ENCODE measurements around the gene PKP4. TPM values are rescaled to one million over a fixed set of nuclear protein-coding genes. Genes with fewer than 3 reads are reported as not detected.
A peak's percentile ranks its signal among the peaks of the same experiment; 100 is the strongest.

The PKP4 gene
- total and polyA plus RNA-seq, 2 of the 8 experiments (the other 6 are each of a cell fraction or from before 2014, with no cell fraction given): 48.2 to 88.0 TPM

DNA sequence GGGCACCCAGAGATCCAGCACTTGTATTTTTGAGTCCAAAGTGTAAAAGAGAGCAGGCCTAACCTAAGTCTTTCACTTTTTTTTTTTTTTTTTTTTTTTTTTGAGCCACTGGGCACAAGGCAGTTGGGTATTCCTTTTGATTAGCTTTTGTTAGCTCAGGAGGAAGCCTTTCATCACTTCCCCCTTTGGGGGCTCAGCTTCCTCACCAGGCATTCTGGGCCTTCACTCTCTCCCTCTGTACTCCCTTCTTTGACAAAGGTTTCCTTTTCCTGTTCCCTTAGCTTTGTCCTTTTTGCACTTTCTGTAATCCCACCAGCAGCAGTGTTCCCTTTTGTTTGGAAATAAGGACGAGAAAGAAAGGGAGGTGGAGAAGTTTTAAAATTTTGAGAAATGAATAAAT lies 88.2 kb downstream of the PKP4 start:
- H3K36me3 ChIP-seq (ENCODE audit: control insufficient read depth in 2 of 4, insufficient read depth in 4 of 4, low read length in 3 of 4): peaks cover 0 to 6% (median 0%) of the 10 kb centered on the region in 4 experiments; a peak in 3 of 8 replicates
- no peaks in the 10 kb centered on the region for H3K79me1 ChIP-seq (ENCODE audit: low read depth, low read length)
- no peak overlapping the region for H3K4ac ChIP-seq (replicated peaks; ENCODE audit: insufficient read length, low read depth, low read length)
- no peak overlapping the region for H3K18ac ChIP-seq (ENCODE audit: extremely low read depth, low read length)
- no peak for DNase-seq (ENCODE audit: low read depth in 1 of 2, low spot score in 2 of 2)
- no peak overlapping the region for H4K91ac ChIP-seq (replicated peaks; ENCODE audit: insufficient read length, low read length)
- H3K23me2 ChIP-seq (ENCODE audit: low read depth, low read length): no peaks in the 10 kb centered on the region
- ChIA-PET POLR2A (ENCODE audit: partially characterized antibody) (interaction anchor here (1.0 kb wide), 1 partner anchor 10 kb away, joined by 4 read pairs; no protein-coding TSS in a partner anchor), CTCF (ENCODE audit: partially characterized antibody) (interaction anchor here (0.7 to 1.7 kb wide), 5 partner anchors 9 to 366 kb away, joined by 3 to 6 read pairs (median 3); no protein-coding TSS in a partner anchor)
- no peak for TF ChIP-seq CHD1 (IDR thresholded peaks at IDR 0.05; ENCODE audit: low read depth, low read length)
- no peak for TF ChIP-seq FOSL1 (IDR thresholded peaks at IDR 0.05; ENCODE audit: insufficient read depth, low read depth, low read length)
- no peak for TF ChIP-seq SP4 (IDR thresholded peaks at IDR 0.05; ENCODE audit: low read length)
- TF ChIP-seq GTF2F1 (IDR thresholded peaks at IDR 0.05; ENCODE audit: borderline replicate concordance, low read depth, low read length): no peak
- TF ChIP-seq RBBP5 (IDR thresholded peaks at IDR 0.05; ENCODE audit: borderline replicate concordance, low read depth, low read length): no peak
- TF ChIP-seq TEAD4 (IDR thresholded peaks at IDR 0.05; ENCODE audit: low read depth, low read length): no peak
- TF ChIP-seq CBX8 (IDR thresholded peaks at IDR 0.05; ENCODE audit: borderline replicate concordance, low read depth, low read length): no peak
- no peak for TF ChIP-seq POU5F1 (IDR thresholded peaks at IDR 0.05; ENCODE audit: low read depth, low read length)
- no peak for TF ChIP-seq NRF1 (IDR thresholded peaks at IDR 0.05; ENCODE audit: low read depth, low read length)
- no peak for TF ChIP-seq RXRA (IDR thresholded peaks at IDR 0.05; ENCODE audit: insufficient read depth, low read depth, low read length)
- no peak for TF ChIP-seq HDAC6 (IDR thresholded peaks at IDR 0.05; ENCODE audit: low read depth, low read length)
- no peak for TF ChIP-seq RFX5 (IDR thresholded peaks at IDR 0.05; ENCODE audit: borderline replicate concordance, low read depth, low read length)
- no peak for TF ChIP-seq NANOG (IDR thresholded peaks at IDR 0.05; ENCODE audit: insufficient read depth, low read depth, low read length, poor library complexity, severe bottlenecking)
- TF ChIP-seq EP300 (IDR thresholded peaks at IDR 0.05; ENCODE audit: borderline replicate concordance in 1 of 2, low read depth in 2 of 2, low read length in 2 of 2): no peak
- no peak for TF ChIP-seq TBP (IDR thresholded peaks at IDR 0.05; ENCODE audit: low read depth, low read length)
- H4K5ac ChIP-seq (ENCODE audit: insufficient read length, low read depth, low read length): no peak overlapping the region
- H3K56ac ChIP-seq (replicated peaks; ENCODE audit: insufficient read length, low read depth, low read length): no peak overlapping the region
- H2BK12ac ChIP-seq (ENCODE audit: low read depth, low read length): no peak overlapping the region
- H3K79me2 ChIP-seq (ENCODE audit: control insufficient read depth in 1 of 2, insufficient read depth in 2 of 2, low read length in 2 of 2): no peaks in the 10 kb centered on the region
- no peak for FAIRE-seq
- H2BK120ac ChIP-seq (replicated peaks; ENCODE audit: low read depth, low read length): no peak overlapping the region
- H2BK20ac ChIP-seq (ENCODE audit: low read length): no peak overlapping the region
- no peaks in the 10 kb centered on the region for H3K4me1 ChIP-seq (replicated peaks in 1 of 4; ENCODE audit: control insufficient read depth in 3 of 4, insufficient read depth in 4 of 4, low read length in 3 of 4)
- H3K9ac ChIP-seq (replicated peaks in 1 of 4; ENCODE audit: extremely low read depth in 1 of 4, low read depth in 3 of 4, low read length in 3 of 4): no peak overlapping the region
- WGBS, 2 experiments (ENCODE audit: extremely low coverage in 1 of 2, insufficient coverage in 1 of 2, insufficient read length in 1 of 2, insufficient replicate concordance in 2 of 2, low coverage in 1 of 2, low lambda C conversion rate in 2 of 2, missing lambda C conversion rate in 1 of 2): 83 to 100% methylated on average over 1 of the region's 1 CpG
- H3K23ac ChIP-seq (ENCODE audit: insufficient read length): no peak overlapping the region
- H3K9me3 ChIP-seq (ENCODE audit: insufficient read depth in 2 of 2, low read depth in 1 of 2, low read length in 1 of 2): no peaks in the 10 kb centered on the region
- no peak overlapping the region for H2BK5ac ChIP-seq (ENCODE audit: low read depth, low read length)
- no peak overlapping the region for H4K8ac ChIP-seq (ENCODE audit: extremely low read depth, insufficient read depth, low read length)
- H2AK5ac ChIP-seq (ENCODE audit: low read depth, low read length): no peak overlapping the region
- no peak overlapping the region for H2BK15ac ChIP-seq (ENCODE audit: low read length)
- H3K27me3 ChIP-seq (replicated peaks in 1 of 4; ENCODE audit: control insufficient read depth in 3 of 4, extremely low read depth in 1 of 4, insufficient read depth in 3 of 4, low read length in 3 of 4): no peaks in the 10 kb centered on the region
- H3K14ac ChIP-seq (ENCODE audit: insufficient read length): no peak overlapping the region
- peaks cover 0 to 5% of the 10 kb centered on the region in 2 experiments for H4K20me1 ChIP-seq (replicated peaks in 1 of 2; ENCODE audit: control insufficient read depth in 1 of 2, insufficient read depth in 2 of 2, low read length in 2 of 2)
- H3K27ac ChIP-seq (ENCODE audit: low read depth, low read length): 0 out of 2 replicates have a peak overlapping the region, but pooled peaks have one; percentile 14
- H3K4me2 ChIP-seq (ENCODE audit: insufficient read depth in 1 of 2, low read depth in 2 of 2, low read length in 2 of 2): no peak overlapping the region
- H3K4me3 ChIP-seq (ENCODE audit: extremely low read depth in 1 of 4, insufficient read depth in 2 of 4, low read depth in 3 of 4, low read length in 4 of 4): no peak overlapping the region
- H2AFZ ChIP-seq (ENCODE audit: low read length): no peak overlapping the region
